NCI-H1417 (cell line): ENCODE data around the gene SPOCK2.
A peak's percentile ranks its signal among the peaks of the same experiment; 100 is the strongest.

Experiments
- DNase-seq, 3 experiments: peaks; one replicate each; lab custom pipeline; 2025; lab: John Stamatoyannopoulos, UW

The SPOCK2 gene

GRCh38 chr10:72087392-72087968, 871 bp downstream of the SPOCK2 start:
- DNase-seq: no peak

- DNase-seq: no peak
Measured at GRCh38 chr10:72086466-72087391, 1.6 kb downstream of the SPOCK2 start.

GRCh38 chr10:72085864-72086465, 2.4 kb downstream of the SPOCK2 start:
- DNase-seq: no peak

- no peak for DNase-seq
Measured at GRCh38 chr10:72085166-72085565, 3.2 kb downstream of the SPOCK2 start.

- DNase-seq: no peak
Measured at GRCh38 chr10:72083790-72084459, 4.4 kb downstream of the SPOCK2 start.

GRCh38 chr10:72082856-72083789, 5.2 kb downstream of the SPOCK2 start:
- peak in 1 of 3 experiments; percentile 7 for DNase-seq

- peak in 1 of 3 experiments; percentile 2 for DNase-seq
Measured at GRCh38 chr10:72081772-72082590, 6.4 kb downstream of the SPOCK2 start.

- DNase-seq: peak in 1 of 3 experiments; percentile 17
Measured at GRCh38 chr10:72081210-72081609, 7.1 kb downstream of the SPOCK2 start.

GRCh38 chr10:72080042-72080975, 8.0 kb downstream of the SPOCK2 start:
- no peak for DNase-seq

GRCh38 chr10:72079356-72079755, 9.0 kb downstream of the SPOCK2 start:
- peak in 2 of 3 experiments; percentile 60 to 88 for DNase-seq

GRCh38 chr10:72077275-72077990, 10.9 kb downstream of the SPOCK2 start:
- DNase-seq: no peak

GRCh38 chr10:72076756-72077155, 11.6 kb downstream of the SPOCK2 start:
- DNase-seq: no peak

- DNase-seq: no peak
Measured at GRCh38 chr10:72075376-72076115, 12.8 kb downstream of the SPOCK2 start.

- no peak for DNase-seq
Measured at GRCh38 chr10:72074574-72075375, 13.6 kb downstream of the SPOCK2 start.

GRCh38 chr10:72073708-72074573, 14.4 kb downstream of the SPOCK2 start:
- no peak for DNase-seq

GRCh38 chr10:72072639-72073038, 15.7 kb downstream of the SPOCK2 start:
- no peak for DNase-seq
